ENCODE measurements around the gene MSI1.

MSI1 gene

GRCh38 chr12:120366845-120367232 lies 2.1 kb downstream of the MSI1 start:
- no peak for TF ChIP-seq CTCF (IDR thresholded peaks at IDR 0.05; ENCODE audit: control extremely low read depth, extremely low read depth, low read depth, missing control alignments)
- CTCF ChIA-PET, result interaction anchor here (0.9 to 2.4 kb wide), 13 partner anchors 9 to 331 kb away, joined by 3 to 18 read pairs (median 5); partner anchors contain the start of gene PLA2G1B
- DNase-seq (ENCODE audit: extremely low spot score), result no peak
- POLR2A ChIA-PET, result interaction anchor here (0.6 to 1.0 kb wide), 2 partner anchors 14 to 74 kb away, joined by 6 to 12 read pairs; partner anchors contain the start of gene RNU4-1

GRCh38 chr12:120366341-120366705 lies 2.6 kb downstream of the MSI1 start:
- no peak for DNase-seq (ENCODE audit: extremely low spot score)
- TF ChIP-seq CTCF (IDR thresholded peaks at IDR 0.05; ENCODE audit: control extremely low read depth, extremely low read depth, low read depth, missing control alignments), result no peak
- ChIA-PET CTCF (interaction anchor here (1.4 to 2.4 kb wide), 6 partner anchors 9 to 42 kb away, joined by 5 to 18 read pairs (median 7); partner anchors contain the start of gene PLA2G1B), POLR2A (interaction anchor here (1.0 kb wide), 1 partner anchor 14 kb away, joined by 6 read pairs; no protein-coding TSS in a partner anchor)

- POLR2A ChIA-PET, result no interaction called here
- TF ChIP-seq CTCF (IDR thresholded peaks at IDR 0.05; ENCODE audit: control extremely low read depth, extremely low read depth, low read depth, missing control alignments), result no peak
- CTCF ChIA-PET, result interaction anchor here (1.7 to 2.4 kb wide), 2 partner anchors 8 to 41 kb away, joined by 6 to 18 read pairs; no protein-coding TSS in a partner anchor
These were observed 3.2 kb downstream of the MSI1 start for GRCh38 chr12:120365675-120366340.

GRCh38 chr12:120364487-120364886 lies 4.5 kb downstream of the MSI1 start:
- no peak for DNase-seq (ENCODE audit: extremely low spot score)
- POLR2A ChIA-PET, result no interaction called here
- CTCF ChIA-PET, result interaction anchor here (1.2 to 1.8 kb wide), 2 partner anchors 9 to 136 kb away, joined by 3 to 8 read pairs; no protein-coding TSS in a partner anchor

More at GRCh38 chr12:120365675-120366340, 3.2 kb downstream of the MSI1 start:
- no peak for DNase-seq (ENCODE audit: extremely low spot score)

GRCh38 chr12:120363274-120363855 lies 5.6 kb downstream of the MSI1 start:
- no peak for DNase-seq (ENCODE audit: extremely low spot score)
- CTCF ChIA-PET, result interaction anchor here (0.5 to 1.8 kb wide), 2 partner anchors 8 to 35 kb away, joined by 3 to 8 read pairs; no protein-coding TSS in a partner anchor
- TF ChIP-seq CTCF (IDR thresholded peaks at IDR 0.05; ENCODE audit: control extremely low read depth, extremely low read depth, low read depth, missing control alignments), result no peak
- POLR2A ChIA-PET, result no interaction called here

More at GRCh38 chr12:120364487-120364886, 4.5 kb downstream of the MSI1 start:
- no peak for TF ChIP-seq CTCF (IDR thresholded peaks at IDR 0.05; ENCODE audit: control extremely low read depth, extremely low read depth, low read depth, missing control alignments)

GRCh38 chr12:120362516-120363273 lies 6.3 kb downstream of the MSI1 start:
- DNase-seq (ENCODE audit: extremely low spot score), result no peak
- TF ChIP-seq CTCF (IDR thresholded peaks at IDR 0.05; ENCODE audit: control extremely low read depth, extremely low read depth, low read depth, missing control alignments), result no peak
- CTCF ChIA-PET, result interaction anchor here (1.0 to 1.3 kb wide), 2 partner anchors 10 to 35 kb away, joined by 3 to 4 read pairs; partner anchors contain the start of gene PLA2G1B
- POLR2A ChIA-PET, result no interaction called here

All from GM10248 (cell line).